Endodermal cell (in vitro differentiated cells): ENCODE results near the gene ENDOV. TPM values are rescaled to one million over a fixed set of nuclear protein-coding genes. Genes with fewer than 3 reads are reported as not detected.
A peak's percentile ranks its signal among the peaks of the same experiment; 100 is the strongest.
"Not testable (repeated sequence)": the region's sequence is repeated elsewhere in the genome, so short reads cannot be mapped to it uniquely, and the experiment has no call there.

Source experiments
- DNase-seq: peaks from one replicate; pipeline ENCODE4 v3.0.0-alpha.2; 2017
- H3K27ac ChIP-seq: 2 replicates; pipeline ENCODE4 v1.5.1; 2013; ENCODE audit warnings: mild to moderate bottlenecking, low read depth, low read length, moderate library complexity
- H3K27me3 ChIP-seq: 2 replicates; pipeline ENCODE4 v1.6.1; 2013; ENCODE audit warnings: mild to moderate bottlenecking, low read length, moderate library complexity; ENCODE audit not compliant: insufficient read depth, control insufficient read depth, poor library complexity, severe bottlenecking
- H3K36me3 ChIP-seq: 2 replicates; pipeline ENCODE4 v1.7.0; 2013; ENCODE audit warnings: mild to moderate bottlenecking, low read length, moderate library complexity; ENCODE audit not compliant: control insufficient read depth, insufficient read depth
- H3K4me1 ChIP-seq: one replicate; pipeline ENCODE4 v1.7.0; 2013; ENCODE audit warnings: low read length; ENCODE audit not compliant: control insufficient read depth, insufficient read depth
- H3K4me3 ChIP-seq: 2 replicates; pipeline ENCODE4 v1.5.1; 2013; ENCODE audit warnings: mild to moderate bottlenecking, low read length, moderate library complexity
- H3K9ac ChIP-seq: 2 replicates; pipeline ENCODE4 v1.6.1; 2013; ENCODE audit warnings: mild to moderate bottlenecking, low read length, moderate library complexity; ENCODE audit not compliant: poor library complexity, severe bottlenecking; ENCODE audit errors: extremely low read depth
- H3K9me3 ChIP-seq: 2 replicates; pipeline ENCODE4 v1.6.1; 2013; ENCODE audit warnings: mild to moderate bottlenecking, low read length, moderate library complexity; ENCODE audit not compliant: control insufficient read depth
- H3K27ac Mint-ChIP-seq: 2 replicates; pipeline ENCODE4 v1.8.0; 2020; ENCODE audit warnings: mixed read lengths
- H3K27me3 Mint-ChIP-seq: 2 replicates; pipeline ENCODE4 v1.8.0; 2021; ENCODE audit warnings: mild to moderate bottlenecking, mixed read lengths; ENCODE audit not compliant: insufficient read depth
- H3K36me3 Mint-ChIP-seq: 2 replicates; pipeline ENCODE4 v1.8.0; 2020; ENCODE audit warnings: low read depth, mixed read lengths
- H3K4me1 Mint-ChIP-seq: 2 replicates; pipeline ENCODE4 v1.8.0; 2020; ENCODE audit warnings: mixed read lengths
- H3K4me3 Mint-ChIP-seq: 2 replicates; pipeline ENCODE4 v1.8.0; 2020; ENCODE audit warnings: mild to moderate bottlenecking, moderate library complexity, mixed read lengths
- H3K9me3 Mint-ChIP-seq: 2 replicates; pipeline ENCODE4 v1.8.0; 2020; ENCODE audit warnings: mild to moderate bottlenecking, mixed read lengths
- CTCF ChIP-seq: fragments of 200-600 bp; sonication (generic); conservative IDR thresholded peaks from 2 replicates; pipeline ENCODE4 v1.5.0; 2021; ENCODE audit warnings: antibody characterized with exemption, mild to moderate bottlenecking
- WGBS, 2 experiments: methylation state at CpG; one replicate each; pipeline versions ENCODE4 v1.1.5 to v1.1.7; 2013; ENCODE audit warnings: missing lambda C conversion rate in 2 of 2, mixed read lengths in 1 of 2; ENCODE audit not compliant: insufficient coverage in 1 of 2, insufficient read length in 1 of 2; 5-methylcytosine and 5-hydroxymethylcytosine counted together
- total RNA-seq, 2 donors: library from RNA; stranded (reverse); fragmentation: NEBNext Ultra II Directional in 1 of 2; extraction: Animal tissue kit (Norgen Biotek cat#: 25700) in 1 of 2; gene quantifications; 2 replicates in 1 of 2; 3 replicates in 1 of 2; pipeline ENCODE4 v1.2.1, GENCODE V29; 2021

The ENDOV gene
- total RNA-seq, 2 donors from 2014 or later, result 38.8 to 47.1 TPM

DNA sequence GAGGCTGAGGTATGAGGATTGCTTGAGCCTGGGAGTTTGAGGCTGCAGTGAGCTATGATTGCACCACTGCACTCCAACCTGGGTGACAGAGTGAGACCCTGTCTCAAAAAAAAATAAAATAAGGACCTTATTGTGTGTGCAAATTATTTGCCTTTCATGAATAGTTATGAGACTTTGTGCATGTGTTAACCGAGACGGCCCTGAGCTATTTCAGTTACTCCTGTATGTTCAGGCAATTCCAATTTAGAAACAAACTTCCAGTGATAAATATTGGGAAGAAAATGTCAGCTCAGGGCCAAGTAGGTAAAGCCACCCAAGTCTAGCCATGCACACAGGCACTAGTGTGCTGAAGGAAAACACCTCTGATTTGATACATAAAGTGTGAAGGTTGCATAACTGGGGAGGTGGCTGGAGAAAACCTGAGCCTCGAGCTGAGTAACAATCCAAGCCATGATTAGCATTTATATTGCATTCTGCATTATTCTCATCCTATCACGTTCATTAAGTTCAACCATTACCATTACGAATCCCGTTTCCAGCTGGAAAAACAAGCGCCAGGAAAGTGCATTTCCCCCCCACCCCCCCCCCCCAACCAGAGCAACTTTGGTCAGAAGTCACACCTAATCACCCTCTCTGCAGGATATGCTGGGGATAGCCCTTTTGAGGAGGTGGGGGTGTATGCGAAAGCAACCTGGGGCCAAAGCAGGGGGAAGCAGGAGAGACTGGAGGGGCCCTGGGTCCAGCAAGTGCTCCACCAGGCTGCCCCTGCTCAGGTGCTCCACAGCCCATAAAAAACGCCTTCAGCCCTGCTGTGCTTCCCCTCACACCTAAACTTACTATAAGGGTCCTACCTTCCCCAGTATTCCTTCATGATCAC lies 18.6 kb upstream of the ENDOV start:
- Mint-ChIP-seq H3K27me3 (no peaks in the 10 kb centered on the region), H3K36me3 (peaks cover 22% of the 10 kb centered on the region), H3K9me3 (no peaks in the 10 kb centered on the region), H3K4me3 (no peak overlapping the region), H3K4me1 (peaks cover 75% of the 10 kb centered on the region), H3K27ac (peak overlapping the region; percentile 67)
- TF ChIP-seq CTCF, result no peak
- Histone ChIP-seq H3K4me1 (peaks cover 24% of the 10 kb centered on the region), H3K36me3 (peaks cover 21% of the 10 kb centered on the region), H3K27ac (no peak overlapping the region), H3K9ac (no peak overlapping the region), H3K27me3 (no peaks in the 10 kb centered on the region), H3K9me3 (no peaks in the 10 kb centered on the region), H3K4me3 (no peak overlapping the region)
- DNase-seq, result peak; percentile 82
- 77 to 100% methylated on average over 2 to 9 of the region's 9 CpGs for WGBS, 2 experiments

GRCh38 chr17:80397034-80397387 lies 18.0 kb upstream of the ENDOV start:
- WGBS, 2 experiments, result 75 to 91% methylated on average over 2 to 6 of the region's 6 CpGs
- H3K4me3 ChIP-seq, result no peak overlapping the region
- TF ChIP-seq CTCF, result no peak
- peak; percentile 74 for DNase-seq
- Mint-ChIP-seq H3K36me3 (peaks cover 18% of the 10 kb centered on the region), H3K9me3 (no peaks in the 10 kb centered on the region), H3K4me1 (peaks cover 80% of the 10 kb centered on the region), H3K27me3 (no peaks in the 10 kb centered on the region), H3K4me3 (no peak overlapping the region), H3K27ac (peak overlapping the region; percentile 67)
- peaks cover 24% of the 10 kb centered on the region for H3K4me1 ChIP-seq
- no peak overlapping the region for H3K27ac ChIP-seq
- no peak overlapping the region for H3K9ac ChIP-seq
- H3K27me3 ChIP-seq, result no peaks in the 10 kb centered on the region
- no peaks in the 10 kb centered on the region for H3K9me3 ChIP-seq
- H3K36me3 ChIP-seq, result peaks cover 19% of the 10 kb centered on the region

DNA sequence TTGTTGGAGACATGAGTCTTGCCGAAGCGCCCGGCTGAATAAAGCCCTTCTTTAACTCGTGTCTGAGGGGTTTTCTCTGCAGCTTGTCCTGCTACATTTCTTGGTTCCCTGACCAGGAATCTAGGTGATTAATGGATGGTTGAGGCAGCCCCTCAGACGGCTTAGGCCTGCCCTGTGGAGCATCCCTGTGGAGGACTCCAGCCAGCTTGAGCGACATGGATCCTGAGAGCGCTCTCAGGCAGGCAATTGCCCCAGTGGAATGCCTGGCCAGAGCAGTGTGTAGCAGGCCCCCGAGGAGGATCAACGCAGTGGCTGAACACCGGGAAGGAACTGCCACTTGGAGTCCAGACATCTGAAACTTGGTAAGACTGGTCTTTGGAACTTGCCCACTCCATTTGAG lies 17.3 kb upstream of the ENDOV start:
- Histone ChIP-seq H3K27me3 (no peaks in the 10 kb centered on the region), H3K4me3 (no peak overlapping the region), H3K9me3 (no peaks in the 10 kb centered on the region), H3K36me3 (peaks cover 18% of the 10 kb centered on the region), H3K9ac (no peak overlapping the region), H3K4me1 (peaks cover 24% of the 10 kb centered on the region), H3K27ac (no peak overlapping the region)
- peaks cover 16% of the 10 kb centered on the region for H3K36me3 Mint-ChIP-seq
- peaks cover 80% of the 10 kb centered on the region for H3K4me1 Mint-ChIP-seq
- no peak for TF ChIP-seq CTCF
- WGBS, 2 experiments, result 84 to 94% methylated on average over 8 to 10 of the region's 10 CpGs
- H3K27me3 Mint-ChIP-seq, result no peaks in the 10 kb centered on the region
- peak overlapping the region; percentile 11 for H3K4me3 Mint-ChIP-seq
- no peaks in the 10 kb centered on the region for H3K9me3 Mint-ChIP-seq
- DNase-seq, result peak; percentile 69
- peak overlapping the region; percentile 59 for H3K27ac Mint-ChIP-seq

DNA sequence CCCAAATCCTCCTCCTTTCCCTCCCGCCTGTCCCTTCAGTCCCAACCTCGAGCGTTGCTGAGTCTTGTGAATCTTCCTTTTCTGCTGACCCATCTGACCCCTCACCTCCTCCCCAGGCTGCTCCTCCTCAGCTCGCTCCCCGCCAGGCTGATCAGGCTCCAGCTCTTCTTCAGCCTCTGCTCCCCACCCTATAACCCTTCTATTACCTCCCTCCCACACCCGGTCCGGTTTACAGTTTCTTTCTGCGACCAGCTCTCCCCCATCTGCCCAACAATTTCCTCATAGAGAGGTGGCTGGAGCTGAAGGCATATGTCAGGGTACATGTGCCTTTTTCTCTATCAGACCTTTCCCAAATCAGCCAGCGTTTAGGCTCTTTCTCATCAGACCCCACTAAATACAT lies 13.9 kb upstream of the ENDOV start:
- WGBS, 2 experiments, result 84 to 92% methylated on average over 6 to 9 of the region's 9 CpGs
- peak overlapping the region; percentile 60 for H3K4me3 ChIP-seq
- H3K4me1 Mint-ChIP-seq, result peaks cover 52% of the 10 kb centered on the region
- H3K4me3 Mint-ChIP-seq, result peak overlapping the region; percentile 46
- H3K9ac ChIP-seq, H3K27me3 Mint-ChIP-seq, DNase-seq, H3K4me1 ChIP-seq, H3K9me3 Mint-ChIP-seq, H3K36me3 ChIP-seq, H3K27ac ChIP-seq, H3K36me3 Mint-ChIP-seq, H3K9me3 ChIP-seq, H3K27me3 ChIP-seq: not testable (repeated sequence)
- peak overlapping the region; percentile 17 for H3K27ac Mint-ChIP-seq

GRCh38 chr17:80402102-80402501 lies 12.9 kb upstream of the ENDOV start:
- H3K4me3 Mint-ChIP-seq, result peak overlapping the region; percentile 46
- not testable (repeated sequence) for H3K9ac ChIP-seq, H3K4me1 ChIP-seq, H3K36me3 Mint-ChIP-seq, H3K4me3 ChIP-seq, H3K27ac Mint-ChIP-seq, H3K27me3 ChIP-seq, H3K36me3 ChIP-seq, H3K9me3 Mint-ChIP-seq, DNase-seq, H3K9me3 ChIP-seq, H3K27me3 Mint-ChIP-seq, H3K27ac ChIP-seq
- WGBS, 2 experiments, result 96 to 97% methylated on average over 12 to 13 of the region's 13 CpGs
- H3K4me1 Mint-ChIP-seq, result peaks cover 44% of the 10 kb centered on the region
